WERI-Rb-1 (cell line): ENCODE results near the gene GPR139.

Source experiments
- DNase-seq: peaks from one replicate; pipeline ENCODE4 v3.0.0-alpha.2; 2020
- H3K27ac ChIP-seq: fragments of 250-450 bp; sonication (Bioruptor Pico); 2 replicates; pipeline ENCODE4 v1.5.1; 2020; ENCODE audit warnings: mild to moderate bottlenecking, moderate library complexity
- H3K27me3 ChIP-seq: fragments of 250-450 bp; sonication (Bioruptor Pico); 2 replicates; pipeline ENCODE4 v1.5.1; 2021; ENCODE audit warnings: mild to moderate bottlenecking, low read depth, moderate library complexity; ENCODE audit not compliant: insufficient read depth, severe bottlenecking
- H3K36me3 ChIP-seq: fragments of 250-450 bp; sonication (Bioruptor Pico); 2 replicates; pipeline ENCODE4 v1.5.1; 2020; ENCODE audit warnings: mild to moderate bottlenecking, moderate library complexity
- H3K4me3 ChIP-seq: 2 replicates; pipeline ENCODE4 v1.5.1; 2011; ENCODE audit warnings: low read depth, mild to moderate bottlenecking, control low read depth, low read length
- H3K9me3 ChIP-seq: fragments of 250-450 bp; sonication (Bioruptor Pico); 2 replicates; pipeline ENCODE4 v1.5.1; 2021; ENCODE audit warnings: mild to moderate bottlenecking, moderate library complexity; ENCODE audit not compliant: severe bottlenecking
- TF ChIP-seq, protein P1 (sequence below): IDR thresholded peaks from 2 replicates; pipeline ENCODE4 v1.5.1; 2011; ENCODE audit warnings: low read depth, mild to moderate bottlenecking, control low read depth, inconsistent platforms, low read length

Gene GPR139

DNA sequence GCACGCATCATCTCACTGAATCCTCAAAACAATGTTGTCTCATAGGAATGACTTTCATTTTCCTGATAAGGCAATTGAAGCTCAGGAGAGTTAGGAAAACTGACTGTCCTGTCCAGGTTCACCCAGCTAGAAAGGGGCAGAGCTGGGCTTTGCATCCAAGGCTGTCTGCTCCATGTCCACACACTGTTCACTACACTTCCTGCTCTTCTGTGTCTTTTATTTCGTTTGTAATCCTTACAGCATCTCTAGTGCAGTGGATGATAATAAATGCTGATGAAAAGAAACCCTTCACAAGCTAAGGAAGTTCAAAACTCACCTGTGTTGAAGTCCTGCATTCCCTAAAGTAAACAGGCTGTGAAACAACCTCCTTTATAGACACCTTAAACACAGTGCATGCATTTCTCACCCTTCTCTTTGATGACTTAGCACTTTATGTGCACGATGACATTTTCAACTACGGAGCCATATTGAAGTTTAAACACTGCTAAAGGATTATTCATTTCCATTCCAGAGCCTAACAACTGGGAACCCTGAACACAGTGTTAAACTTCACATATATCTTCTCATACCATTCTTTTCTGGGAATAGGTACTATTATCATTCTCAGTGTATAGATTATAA lies 31.0 kb upstream of the GPR139 start:
- H3K36me3 ChIP-seq: no peaks in the 10 kb centered on the region
- TF ChIP-seq, protein P1, sequence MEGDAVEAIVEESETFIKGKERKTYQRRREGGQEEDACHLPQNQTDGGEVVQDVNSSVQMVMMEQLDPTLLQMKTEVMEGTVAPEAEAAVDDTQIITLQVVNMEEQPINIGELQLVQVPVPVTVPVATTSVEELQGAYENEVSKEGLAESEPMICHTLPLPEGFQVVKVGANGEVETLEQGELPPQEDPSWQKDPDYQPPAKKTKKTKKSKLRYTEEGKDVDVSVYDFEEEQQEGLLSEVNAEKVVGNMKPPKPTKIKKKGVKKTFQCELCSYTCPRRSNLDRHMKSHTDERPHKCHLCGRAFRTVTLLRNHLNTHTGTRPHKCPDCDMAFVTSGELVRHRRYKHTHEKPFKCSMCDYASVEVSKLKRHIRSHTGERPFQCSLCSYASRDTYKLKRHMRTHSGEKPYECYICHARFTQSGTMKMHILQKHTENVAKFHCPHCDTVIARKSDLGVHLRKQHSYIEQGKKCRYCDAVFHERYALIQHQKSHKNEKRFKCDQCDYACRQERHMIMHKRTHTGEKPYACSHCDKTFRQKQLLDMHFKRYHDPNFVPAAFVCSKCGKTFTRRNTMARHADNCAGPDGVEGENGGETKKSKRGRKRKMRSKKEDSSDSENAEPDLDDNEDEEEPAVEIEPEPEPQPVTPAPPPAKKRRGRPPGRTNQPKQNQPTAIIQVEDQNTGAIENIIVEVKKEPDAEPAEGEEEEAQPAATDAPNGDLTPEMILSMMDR: no peak
- H3K27me3 ChIP-seq: peaks cover 75% of the 10 kb centered on the region
- H3K4me3 ChIP-seq: no peak overlapping the region
- no peak for DNase-seq
- H3K9me3 ChIP-seq: peaks cover 4% of the 10 kb centered on the region
- no peak overlapping the region for H3K27ac ChIP-seq

DNA sequence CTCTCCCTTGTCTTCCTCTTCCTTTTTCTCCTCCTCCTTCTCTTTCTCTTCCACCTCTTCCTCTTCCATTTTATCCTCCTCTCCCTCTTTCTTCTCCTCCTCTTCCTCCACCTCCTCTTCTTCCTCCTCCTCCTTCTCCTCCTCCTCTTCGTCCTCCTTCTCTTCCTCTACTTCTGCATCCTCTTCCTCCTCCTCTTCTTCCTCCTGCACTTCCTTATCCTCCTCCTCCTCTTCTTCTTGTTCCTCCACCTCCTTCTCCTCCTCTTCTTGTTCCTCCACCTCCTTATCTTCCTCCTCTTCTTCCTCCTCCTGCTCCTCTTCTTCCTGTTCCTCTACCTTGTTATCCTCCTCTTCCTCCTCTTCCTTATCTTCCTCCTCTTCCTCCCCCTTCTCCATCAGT lies 28.8 kb upstream of the GPR139 start:
- Histone ChIP-seq H3K4me3 (no peak overlapping the region), H3K27me3 (peaks cover 61% of the 10 kb centered on the region), H3K27ac (no peak overlapping the region), H3K36me3 (no peaks in the 10 kb centered on the region), H3K9me3 (peaks cover 4% of the 10 kb centered on the region)
- no peak for DNase-seq
- TF ChIP-seq, protein P1: no peak

DNA sequence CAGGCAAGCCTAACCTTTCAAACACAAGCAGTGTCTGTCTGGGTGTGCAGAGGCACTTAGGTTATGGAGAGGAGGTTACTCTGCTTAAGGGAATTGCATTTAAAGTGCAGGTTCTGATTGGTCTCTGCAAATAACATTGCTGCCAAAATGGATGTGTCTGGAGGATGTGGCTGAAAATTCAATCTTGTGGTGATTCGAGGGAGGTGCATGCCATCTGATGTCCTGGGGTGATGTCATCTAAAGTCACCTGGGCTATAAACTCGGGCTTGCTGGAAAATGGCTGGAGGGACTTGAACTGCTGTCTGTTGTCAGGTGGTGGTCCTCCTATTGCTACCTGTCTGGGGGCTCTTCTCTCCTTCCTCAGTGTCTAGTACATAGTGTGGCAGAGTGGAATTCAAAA lies 28.3 kb upstream of the GPR139 start:
- TF ChIP-seq, protein P1: no peak
- DNase-seq: no peak

DNA sequence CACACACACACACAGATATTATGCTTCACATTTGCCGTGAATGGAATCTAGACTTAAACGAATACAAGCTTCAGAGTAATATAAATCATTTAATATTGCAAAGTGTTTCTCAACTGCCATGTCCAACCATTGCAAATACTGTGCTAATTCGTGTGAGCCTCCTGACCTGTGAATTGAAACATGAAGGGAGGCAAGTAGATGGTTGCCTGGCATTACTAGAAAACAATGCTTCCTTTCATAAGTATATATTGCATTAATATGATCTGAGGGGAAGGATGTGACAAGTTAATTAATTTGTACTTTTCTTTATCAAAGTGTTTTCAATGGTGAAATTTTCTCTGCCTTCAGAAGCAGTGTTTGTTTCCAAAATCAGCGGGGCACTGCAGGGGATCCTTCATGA lies 25.7 kb upstream of the GPR139 start:
- no peak overlapping the region for H3K4me3 ChIP-seq
- no peak for DNase-seq
- H3K36me3 ChIP-seq: no peaks in the 10 kb centered on the region
- H3K9me3 ChIP-seq: no peaks in the 10 kb centered on the region
- no peak overlapping the region for H3K27ac ChIP-seq
- peaks cover 44% of the 10 kb centered on the region for H3K27me3 ChIP-seq
- TF ChIP-seq, protein P1: no peak

More for the DNA sequence above, 28.3 kb upstream of the GPR139 start:
- H3K4me3 ChIP-seq: no peak overlapping the region
- no peak overlapping the region for H3K27ac ChIP-seq
- peaks cover 57% of the 10 kb centered on the region for H3K27me3 ChIP-seq
- H3K9me3 ChIP-seq: peaks cover 1% of the 10 kb centered on the region
- H3K36me3 ChIP-seq: no peaks in the 10 kb centered on the region

DNA sequence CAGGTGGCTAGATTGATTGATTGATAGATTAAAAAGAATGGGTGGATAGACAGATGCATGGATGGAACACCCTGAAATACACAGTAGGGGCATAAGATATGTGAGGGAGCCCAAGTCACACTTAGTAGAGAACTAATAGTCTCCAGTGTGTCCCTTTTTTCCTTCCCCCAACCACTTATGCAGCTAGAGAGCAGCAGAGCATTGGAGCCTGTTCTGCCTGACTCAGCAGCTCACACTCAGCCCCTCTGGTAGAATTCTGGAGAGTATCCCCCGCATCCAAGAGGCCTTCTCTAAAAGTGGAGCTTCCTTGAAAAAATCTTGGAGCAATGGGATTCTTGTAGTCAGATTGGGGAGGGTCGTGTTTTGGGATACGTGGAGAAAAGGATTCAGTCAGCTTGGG lies 20.5 kb upstream of the GPR139 start:
- TF ChIP-seq, protein P1: no peak
- DNase-seq: no peak
- Histone ChIP-seq H3K36me3 (no peaks in the 10 kb centered on the region), H3K27me3 (peaks cover 32% of the 10 kb centered on the region), H3K27ac (no peak overlapping the region), H3K4me3 (no peak overlapping the region), H3K9me3 (no peaks in the 10 kb centered on the region)

DNA sequence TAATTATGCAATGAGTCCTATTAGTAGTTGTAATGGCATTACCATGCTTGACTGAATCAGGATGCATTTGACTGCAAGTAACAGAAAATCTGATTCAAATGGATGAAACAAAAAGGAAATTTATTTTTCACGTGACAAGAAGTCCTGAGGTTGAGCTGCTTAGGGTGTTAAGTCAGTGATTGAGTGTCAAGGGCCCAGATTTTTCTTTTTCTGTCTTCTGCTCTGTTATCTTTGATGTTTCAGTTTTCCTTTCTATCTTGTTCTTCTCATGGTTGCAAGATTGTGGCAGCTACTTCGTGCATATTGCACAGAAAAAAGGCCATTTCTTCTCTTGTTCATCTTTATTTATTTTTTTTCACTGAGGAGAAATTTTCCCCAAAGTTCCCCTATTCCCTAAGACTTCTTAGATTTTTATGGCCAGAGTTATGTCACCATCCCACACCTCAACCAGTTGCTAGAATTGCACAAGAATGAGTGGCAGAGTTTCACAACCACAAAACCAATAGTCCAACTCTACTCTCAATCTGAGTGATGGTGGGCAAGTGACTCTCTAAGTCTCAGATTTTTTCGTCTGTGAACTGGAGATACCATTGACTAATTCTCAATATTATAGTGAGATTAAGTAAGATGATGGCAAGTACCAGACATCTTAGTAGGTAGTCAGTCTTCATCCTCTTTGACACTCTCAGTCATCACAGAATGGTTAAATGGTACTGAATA lies 15.7 kb upstream of the GPR139 start:
- TF ChIP-seq, protein P1: no peak
- no peak overlapping the region for H3K4me3 ChIP-seq
- H3K27ac ChIP-seq: no peak overlapping the region
- no peaks in the 10 kb centered on the region for H3K9me3 ChIP-seq
- no peak for DNase-seq
- H3K27me3 ChIP-seq: peaks cover 58% of the 10 kb centered on the region
- H3K36me3 ChIP-seq: no peaks in the 10 kb centered on the region
